ENCODE results near the gene GLP1R.

- TF ChIP-seq CTCF (IDR thresholded peaks at IDR 0.05) = no peak
- no peak for TF ChIP-seq CHD2 (IDR thresholded peaks at IDR 0.05; ENCODE audit: low read length, partially characterized antibody)
- no peak for TF ChIP-seq MAX (IDR thresholded peaks at IDR 0.05; ENCODE audit: low read depth)
- TF ChIP-seq MXI1 (IDR thresholded peaks at IDR 0.05; ENCODE audit: low read depth, low read length) = peak; percentile 88; the same call in 1 of the 2 replicates
- no peak for TF ChIP-seq POLR2AphosphoS5 (IDR thresholded peaks at IDR 0.05; ENCODE audit: low read depth, low read length)
Observed at GRCh38 chr6:39062014-39062740, 13.6 kb downstream of the GLP1R start.

Measured in SK-N-SH (cell line).